GM18502 (cell line): ENCODE results near the gene RNF14.
A peak's percentile ranks its signal among the peaks of the same experiment; 100 is the strongest.
"Not testable (repeated sequence)": the region's sequence is repeated elsewhere in the genome, so short reads cannot be mapped to it uniquely, and the experiment has no call there.

ENCODE experiments used
- ATAC-seq: cut with Tn5 transposase; IDR thresholded peaks from one replicate; pipeline ENCODE4 v1.9.1; 2021; ENCODE audit warnings: mild to moderate bottlenecking; ENCODE audit not compliant: unreplicated experiment, poor library complexity

RNF14 gene

DNA sequence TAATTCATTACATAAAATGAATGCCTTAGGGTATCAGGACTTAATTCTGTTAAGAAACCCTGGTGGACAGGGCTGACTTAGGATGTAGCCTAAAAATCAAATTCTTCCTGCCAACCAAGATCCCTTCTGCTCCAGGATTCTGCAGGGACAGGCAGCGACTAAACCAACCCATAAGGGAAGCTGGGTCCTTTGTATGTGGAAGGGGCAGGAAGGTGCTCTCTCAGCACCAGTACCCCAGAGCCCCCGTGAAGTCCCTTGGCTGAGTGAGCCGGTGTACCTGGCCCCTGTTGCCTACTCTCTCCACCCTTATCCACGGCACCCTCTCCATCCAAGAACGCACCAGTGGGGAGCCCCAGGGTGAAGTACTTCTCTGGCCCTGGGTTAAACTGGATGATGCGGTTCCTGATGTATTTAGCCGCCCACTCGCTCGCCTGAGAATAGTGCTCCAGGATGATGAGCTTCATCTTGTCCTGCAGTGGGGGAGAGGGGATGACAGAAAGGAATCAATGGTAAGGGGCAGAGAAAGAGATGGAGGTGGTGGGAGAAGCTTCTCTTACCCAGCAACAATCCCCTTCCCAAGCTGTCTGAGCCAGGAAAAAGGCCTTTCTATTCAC lies 42.8 kb downstream of the RNF14 start:
- ATAC-seq: no peak

DNA sequence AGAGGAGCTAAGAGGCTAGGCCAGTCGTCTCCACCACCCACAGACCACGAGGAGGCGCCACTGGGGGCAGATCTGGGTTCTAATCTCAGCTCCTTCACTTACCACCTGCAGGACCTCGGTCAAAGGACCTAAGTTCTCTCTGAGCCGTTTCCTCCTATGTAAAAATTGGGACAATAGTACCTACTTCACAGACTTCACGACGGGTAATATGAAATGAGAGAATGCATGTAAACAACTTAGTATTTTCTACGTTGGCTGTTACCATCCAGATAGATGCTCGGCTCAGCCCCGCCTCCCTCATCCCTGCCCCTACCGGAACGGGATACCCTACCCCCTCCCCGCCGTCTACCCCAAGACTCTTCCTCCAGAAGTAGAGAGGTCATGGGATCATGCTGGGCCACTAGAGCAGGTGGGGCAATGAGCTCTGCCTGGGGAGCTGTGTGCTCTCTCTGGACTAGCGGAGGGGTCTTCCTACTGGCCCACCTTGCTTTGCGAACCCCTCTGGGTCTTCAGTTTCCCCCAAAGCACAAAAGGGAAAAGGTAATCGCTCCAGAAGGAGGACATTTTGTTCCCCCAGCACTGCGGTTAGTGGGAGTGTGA lies 43.4 kb downstream of the RNF14 start:
- no peak for ATAC-seq

DNA sequence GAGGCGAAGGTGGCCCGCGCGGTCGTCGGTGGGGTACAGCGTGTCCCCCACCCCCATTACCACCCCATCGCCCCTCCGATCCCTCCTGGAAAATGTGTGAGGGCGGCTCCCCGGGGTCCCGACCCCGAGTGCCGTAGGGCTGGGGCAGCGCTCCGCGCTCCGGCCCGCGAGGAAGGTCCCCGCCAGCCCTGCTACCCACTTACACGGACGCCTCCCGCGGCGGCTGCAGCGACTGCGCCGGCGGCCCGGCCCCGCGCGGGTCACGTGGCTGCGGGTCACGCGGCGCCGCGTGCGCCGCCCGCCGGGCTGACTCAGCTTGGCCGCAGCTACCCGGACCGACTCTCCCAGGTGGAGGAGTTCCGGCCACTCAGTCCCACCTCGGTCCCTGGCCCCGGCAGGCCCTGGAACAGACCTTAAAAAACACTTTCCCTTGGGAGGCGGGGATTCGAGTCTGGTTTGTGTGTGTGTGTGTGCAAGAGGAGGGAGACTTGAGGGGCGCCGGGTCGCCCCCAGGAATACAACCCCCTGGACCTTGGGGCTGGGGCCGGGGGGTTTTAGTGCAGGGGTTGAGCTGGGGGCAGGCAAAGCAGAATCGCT lies 44.0 kb downstream of the RNF14 start, which contains the start of gene GNPDA1:
GNPDA1 (minus strand) TSS at position 236 of the 597 bp plus-strand sequence. CDS start 992 bp downstream, outside the sequence.
- ATAC-seq: peak; percentile 70

DNA sequence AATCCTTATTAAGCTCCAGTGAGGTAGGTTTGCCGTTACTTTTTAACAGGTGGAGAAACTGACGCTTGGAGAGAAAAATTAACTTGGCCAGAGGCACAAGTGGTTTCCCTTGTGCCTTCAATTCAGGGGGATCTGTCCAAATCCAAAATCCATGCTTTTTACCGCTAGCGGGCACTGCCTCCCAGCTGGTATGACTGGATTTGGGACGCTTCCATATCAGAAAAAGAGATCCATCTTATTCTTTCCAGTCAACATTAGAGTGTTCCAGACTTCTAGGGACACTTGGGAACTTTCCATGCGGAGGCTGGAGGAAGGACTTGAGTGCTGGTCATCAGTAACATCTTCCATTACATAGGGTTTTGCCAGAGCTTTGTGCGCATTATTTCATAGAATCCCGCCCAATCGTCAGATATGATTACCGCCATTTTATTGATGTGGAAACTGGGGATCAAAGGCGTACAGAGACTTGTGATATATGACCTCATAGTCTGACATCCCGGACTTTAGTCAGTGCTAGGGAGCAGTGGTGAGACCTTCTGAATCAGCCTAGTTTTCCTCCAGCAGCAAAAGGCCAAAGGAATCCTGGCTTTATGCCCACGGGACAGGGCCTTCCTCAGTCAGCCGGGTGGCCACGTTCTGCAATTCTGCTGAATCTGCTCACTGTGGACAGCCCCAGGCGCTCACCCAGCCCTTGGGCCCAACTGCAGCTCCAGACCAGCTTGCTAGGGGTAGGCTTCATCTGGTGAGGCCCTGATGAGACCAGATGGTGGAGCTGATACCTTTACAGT lies 45.0 kb downstream of the RNF14 start:
- ATAC-seq: no peak

DNA sequence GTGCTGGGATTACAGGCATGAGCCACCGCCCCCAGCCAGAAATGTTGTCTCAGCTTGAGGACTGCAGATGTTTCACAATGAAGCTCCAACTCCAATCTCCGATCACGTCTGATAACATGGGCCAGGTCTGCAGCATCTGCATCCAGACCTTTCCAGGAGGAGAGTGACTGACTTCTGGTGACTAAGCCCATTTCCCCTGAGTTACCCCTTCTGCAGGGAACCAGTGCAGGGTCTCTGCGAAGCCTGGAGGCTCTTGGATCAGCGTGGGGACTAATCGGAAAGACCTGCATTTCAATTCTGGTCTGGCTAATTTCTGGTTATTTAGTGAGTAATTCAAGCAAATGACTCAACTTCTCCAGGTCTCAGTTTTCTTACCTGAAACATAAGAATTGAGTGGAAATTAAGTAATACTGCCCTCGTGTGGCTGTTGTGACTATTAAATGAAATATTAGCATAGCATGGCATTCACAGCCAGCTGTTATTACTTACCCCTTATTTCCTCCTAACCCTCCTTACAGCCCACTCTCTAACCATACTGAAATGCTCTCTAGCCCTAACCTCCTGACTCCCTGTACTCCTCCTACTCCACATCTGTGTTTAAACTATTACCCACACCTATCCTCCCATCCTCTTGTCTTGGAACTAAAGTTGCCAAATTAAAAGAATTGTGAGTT lies 46.1 kb downstream of the RNF14 start:
- peak; percentile 26 for ATAC-seq

DNA sequence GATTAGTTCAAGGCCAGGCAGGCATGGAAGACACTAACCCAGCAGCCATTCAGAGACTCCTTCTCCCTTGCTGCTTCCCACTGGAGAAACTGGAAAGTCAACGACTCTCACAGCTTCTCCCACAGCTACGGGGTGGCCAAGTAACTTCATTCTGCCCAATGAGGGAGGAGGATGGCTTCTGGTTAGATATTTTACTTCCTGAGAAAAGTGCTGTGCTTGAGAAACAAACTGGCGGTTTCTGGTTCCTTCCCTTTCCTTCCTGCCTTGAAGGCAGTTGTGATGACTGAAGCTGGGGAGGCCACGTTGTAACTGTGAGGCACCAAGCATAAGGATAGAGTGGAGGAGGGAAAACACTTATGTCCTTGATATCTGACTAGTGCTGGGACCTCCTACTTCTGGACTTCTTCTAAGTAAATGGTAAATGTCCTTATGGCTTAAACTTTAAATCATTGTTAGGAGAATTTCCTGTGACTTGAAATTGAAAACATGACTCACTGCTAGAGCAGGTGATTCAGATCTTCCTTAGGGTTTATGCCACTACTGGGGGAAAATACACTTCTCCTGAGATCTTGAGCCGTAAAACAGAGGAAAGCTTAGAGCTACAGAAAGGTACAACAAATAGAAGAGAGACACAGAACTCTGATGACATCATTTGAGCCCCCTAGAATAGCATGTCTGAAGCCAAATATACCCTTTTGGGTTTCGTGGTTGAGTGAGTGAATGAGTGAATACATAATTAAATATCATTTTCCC lies 47.1 kb downstream of the RNF14 start:
- ATAC-seq: peak; percentile 37

DNA sequence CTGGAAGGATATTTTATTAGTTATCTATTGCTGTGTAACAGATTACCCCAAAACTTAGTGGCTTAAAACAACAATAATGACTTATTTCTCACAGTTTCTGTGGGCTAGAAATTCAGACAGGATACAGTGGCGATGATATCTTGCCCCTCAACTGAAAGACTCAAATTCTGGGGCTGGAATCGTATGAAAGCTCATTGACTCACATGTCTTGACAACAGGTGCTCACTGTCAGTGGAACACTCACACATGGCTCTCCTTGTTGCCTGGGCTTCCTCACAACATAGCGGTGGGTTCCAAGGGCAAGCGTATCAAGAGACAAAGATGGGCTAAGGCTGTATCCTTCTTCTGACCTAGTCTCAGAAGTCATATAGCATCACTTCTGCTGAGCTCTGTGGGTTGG lies 47.7 kb downstream of the RNF14 start:
- ATAC-seq: peak; percentile 40

DNA sequence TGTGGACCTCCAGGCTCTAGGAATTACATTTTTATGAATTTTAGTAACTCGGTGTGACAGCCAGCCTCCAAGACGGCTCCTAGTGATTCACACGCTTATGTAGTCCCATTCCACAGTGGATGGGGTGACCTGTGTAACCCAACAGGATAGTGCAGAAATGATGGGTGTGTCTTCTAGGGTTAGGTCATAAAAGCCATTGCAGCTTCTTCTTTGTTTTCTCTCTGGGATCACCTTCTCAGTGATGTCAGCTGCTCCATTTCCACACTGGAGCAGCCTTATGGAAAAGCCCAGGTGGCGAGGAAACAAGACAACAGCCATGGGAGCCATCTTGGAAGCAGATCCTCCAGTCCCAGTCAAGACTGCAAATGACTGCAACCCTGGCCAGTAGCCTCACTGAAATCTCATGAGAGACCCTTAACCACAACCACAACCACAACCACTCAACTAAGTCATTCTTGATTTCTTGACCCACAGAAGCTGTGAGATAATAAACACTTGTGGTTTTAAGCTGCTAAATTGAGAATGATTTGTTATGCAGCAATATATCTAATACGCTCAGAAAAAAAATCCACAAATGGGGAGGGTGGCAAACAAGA lies 49.0 kb downstream of the RNF14 start:
- ATAC-seq: peak; percentile 38

DNA sequence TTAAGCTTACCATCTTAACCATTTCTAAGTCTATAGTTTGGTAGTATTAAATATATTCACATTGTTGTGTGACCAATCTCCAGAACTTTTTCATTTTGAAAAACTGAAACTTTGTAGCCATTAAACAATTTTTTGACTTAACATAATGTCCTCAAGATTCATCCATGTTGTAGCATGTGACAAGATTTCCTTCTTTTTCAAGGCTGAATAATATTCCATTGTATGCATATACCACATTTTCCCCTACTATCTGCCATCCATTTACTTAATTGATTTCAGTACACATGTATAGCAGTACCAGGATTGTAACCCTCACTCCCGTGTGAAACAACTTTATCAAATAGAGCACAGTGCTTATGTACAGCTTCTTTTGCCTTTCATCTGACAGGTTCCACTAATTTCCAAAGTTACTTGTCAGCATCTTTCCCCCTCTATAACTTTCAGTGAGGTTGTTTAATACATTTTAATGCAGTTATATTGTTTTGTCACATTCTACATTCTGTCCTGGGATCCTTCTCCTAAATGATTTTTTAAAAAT lies 51.3 kb downstream of the RNF14 start:
- no peak for ATAC-seq

DNA sequence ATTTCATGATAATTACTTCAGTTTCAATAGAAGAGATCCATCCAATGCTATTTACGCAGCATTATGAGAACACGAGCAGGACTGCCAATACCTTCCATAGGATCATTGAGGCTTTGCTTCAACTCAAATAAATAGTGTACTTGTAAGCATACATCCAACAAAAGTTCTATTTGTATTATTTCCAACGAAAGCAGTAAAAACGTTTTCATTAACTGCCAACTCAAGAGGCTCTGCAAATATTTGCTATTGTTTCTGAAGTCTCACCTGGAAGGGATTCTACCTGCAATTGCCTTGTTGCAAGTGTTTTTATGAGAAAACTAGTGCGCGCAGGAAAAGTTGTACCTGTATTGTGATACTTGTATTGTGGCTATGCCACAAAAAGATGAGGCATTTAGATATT lies 54.9 kb downstream of the RNF14 start:
- ATAC-seq: no peak

DNA sequence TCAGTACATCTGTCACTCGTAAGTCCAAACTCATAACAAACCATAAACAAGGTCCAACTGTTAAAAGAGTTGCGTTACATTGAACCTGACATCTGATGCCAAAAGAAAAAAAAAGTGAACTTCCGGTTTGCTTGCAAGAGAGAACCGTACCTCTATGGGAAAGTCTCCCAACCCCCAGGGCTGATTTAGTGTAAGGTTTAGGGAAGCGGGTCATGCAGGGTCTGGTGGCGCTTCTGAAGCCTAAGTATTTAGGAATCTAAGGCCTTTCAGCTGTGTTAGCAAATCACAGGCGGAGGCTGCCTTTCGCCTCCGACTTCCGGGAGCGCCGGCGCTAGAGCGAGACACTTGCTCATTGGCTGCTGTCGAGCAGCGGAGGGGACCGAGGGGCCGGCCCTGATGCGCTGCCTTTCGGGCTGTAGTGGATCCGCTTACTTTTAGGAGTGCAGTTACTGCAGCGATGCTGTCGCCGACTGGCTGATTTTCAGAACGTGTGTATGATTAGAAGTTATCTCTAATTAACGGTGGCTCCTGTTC lies 55.9 kb downstream of the RNF14 start:
- peak; percentile 100 for ATAC-seq

DNA sequence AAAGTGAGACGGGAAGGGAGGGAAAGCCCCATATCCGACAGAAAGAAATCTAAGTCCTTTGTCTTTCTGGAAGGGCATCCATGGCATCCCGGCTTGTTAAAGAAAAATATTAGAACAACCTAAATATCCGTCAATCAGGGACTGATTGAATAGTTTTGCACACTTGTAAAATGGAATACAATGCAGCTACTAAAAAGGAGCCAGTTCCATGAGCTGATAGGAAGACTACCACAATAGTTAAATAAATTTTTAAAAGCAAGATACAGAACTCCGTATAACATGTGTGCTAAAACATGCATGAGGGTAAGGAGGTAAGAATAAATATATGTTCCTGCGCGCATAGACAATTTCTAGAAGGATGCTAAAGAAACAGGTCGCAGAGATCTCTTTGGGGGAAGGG lies 56.7 kb downstream of the RNF14 start:
- no peak for ATAC-seq

DNA sequence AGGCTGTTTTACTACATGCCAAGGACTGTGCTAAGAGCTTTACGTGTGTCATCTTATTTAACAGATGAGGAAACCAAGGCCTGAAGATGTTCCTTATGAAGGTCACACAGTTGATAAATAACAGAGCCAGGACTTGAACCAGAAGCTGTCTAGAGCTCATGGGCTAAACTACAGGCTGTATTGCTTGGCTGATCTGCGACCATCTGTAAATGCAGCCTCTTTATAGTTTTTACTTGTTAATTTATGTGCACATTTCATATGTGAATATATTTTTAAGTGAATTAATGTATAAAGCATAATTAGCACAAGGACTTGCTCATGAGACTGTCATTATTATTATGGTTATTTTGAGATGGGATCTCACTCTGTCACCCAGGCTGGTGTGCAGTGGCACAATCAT lies 63.2 kb downstream of the RNF14 start:
- no peak for ATAC-seq

DNA sequence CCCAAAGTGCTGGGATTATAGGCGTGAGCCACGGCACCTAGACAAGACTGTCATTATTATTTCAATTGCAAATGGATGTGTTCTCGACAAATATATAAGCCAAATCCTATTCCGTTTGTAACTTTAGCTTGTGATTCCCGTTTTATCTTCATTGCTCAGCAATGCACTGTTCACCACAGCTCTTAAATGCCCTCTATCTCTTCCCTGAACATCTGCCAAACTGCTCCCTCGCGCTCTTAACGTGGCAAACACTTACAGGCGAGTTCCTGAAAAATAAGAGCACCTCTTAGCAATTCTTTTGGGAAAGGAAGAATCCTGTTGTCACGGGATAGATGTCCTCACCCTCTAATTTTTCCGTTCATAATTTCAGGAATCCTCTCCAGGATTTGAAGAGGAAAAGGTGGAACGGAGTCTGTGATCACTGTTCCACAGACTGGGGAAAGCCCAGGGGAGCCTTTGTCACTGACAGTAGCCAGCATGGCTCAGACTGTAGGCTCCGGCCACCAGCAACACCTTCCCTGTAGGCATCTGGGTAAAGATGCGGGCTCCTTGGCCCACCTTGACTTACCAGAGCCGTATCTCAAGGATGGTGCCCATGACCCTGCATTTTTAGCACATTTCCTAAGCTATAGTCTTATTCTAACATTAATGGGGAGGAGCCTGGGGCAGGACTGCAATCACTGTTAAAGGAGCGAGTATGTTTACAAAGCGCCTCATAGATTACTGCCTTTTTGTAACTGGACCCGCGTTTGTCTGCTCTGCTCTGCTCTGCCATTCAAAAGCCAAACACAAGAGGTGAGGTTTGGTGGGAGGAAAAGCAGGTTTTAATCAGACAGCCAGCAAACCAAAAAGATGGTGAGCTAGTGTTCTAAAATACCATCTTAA lies 64.1 kb downstream of the RNF14 start:
- no peak for ATAC-seq

DNA sequence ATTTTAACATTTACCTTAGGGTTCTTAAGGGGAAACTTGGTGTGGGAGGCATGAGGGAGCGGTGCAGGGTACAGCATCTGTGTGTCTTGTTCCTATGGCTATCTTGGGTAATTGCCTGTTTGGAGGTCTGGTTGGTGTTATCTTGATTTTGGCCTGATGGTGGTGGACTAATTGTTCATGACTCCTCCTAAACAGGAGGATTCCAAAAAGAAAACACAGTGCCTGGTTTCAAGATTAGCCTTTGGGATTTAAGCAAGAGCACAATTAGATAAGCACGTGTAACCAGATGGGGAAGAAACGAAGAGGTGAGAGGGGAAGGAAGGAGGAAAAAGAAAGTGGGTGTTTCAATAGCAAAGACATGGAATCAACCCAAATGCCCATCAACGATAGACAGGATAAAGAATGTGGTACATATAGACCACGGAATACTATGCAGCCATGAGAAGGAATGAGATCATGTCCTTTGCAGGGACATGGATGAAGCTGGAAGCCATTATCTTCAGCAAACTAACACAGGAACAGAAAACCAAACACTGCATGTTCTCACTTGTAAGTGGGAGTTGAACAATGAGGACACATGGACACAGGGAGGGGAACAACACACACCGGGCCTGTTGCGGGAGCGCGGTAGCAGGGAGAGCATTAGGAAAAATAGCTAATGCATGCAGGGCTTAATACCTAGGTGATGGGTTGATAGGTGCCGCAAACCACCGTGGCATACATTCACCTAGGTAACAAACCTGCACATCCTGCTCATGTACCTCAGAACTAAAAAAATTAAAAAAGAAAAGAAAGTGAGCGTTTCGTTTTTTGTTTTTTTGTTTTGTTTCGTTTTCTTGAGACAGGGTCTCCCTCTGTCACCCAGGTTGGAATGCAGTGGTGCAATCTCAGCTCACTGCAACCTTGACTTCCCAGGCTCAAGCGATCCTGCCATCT lies 65.0 kb downstream of the RNF14 start:
- ATAC-seq: not testable (repeated sequence)

DNA sequence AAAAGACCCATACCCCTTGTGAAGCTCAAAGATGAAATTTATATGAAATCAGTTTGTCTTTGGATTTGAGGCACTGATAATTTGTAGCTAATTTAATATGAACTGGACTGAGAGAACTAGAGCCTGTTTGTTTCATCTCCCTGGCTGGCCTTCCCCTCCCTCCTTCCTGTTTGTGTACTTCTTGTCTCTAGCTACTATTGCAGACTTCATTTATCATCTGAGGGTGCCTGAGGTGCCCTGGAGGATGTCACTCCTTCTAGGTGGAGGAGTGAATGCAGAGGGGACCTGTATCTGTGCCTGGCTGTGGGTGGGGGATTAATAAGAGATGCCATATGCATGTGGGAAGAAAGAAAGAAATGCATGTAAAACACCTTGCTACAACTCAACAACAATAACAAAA lies 66.1 kb downstream of the RNF14 start:
- ATAC-seq: no peak

DNA sequence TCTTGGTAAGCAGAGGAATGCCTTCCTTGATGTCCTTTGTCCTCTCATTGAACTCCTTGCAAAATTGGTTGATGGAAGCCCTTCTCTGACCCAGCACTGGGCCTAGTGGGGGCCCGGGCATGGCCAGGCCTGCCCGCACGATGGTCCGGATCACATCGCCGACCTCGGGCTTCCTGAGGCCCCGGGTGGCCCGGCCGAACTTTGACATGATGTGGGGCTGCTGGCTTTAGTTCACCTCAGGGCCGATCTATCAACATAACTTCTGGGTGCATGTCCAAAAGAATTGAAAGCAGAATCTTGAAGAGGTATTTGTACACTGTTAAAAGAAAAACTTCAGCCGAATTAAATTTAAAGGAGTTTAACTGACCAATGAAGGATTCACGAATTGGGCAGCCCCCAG lies 68.0 kb downstream of the RNF14 start:
- no peak for ATAC-seq
